Endodermal cell (in vitro differentiated cells): ENCODE results near the gene MYDGF. TPM values are rescaled to one million over a fixed set of nuclear protein-coding genes. Genes with fewer than 3 reads are reported as not detected.

Experiments used
- DNase-seq: peaks from one replicate; pipeline ENCODE4 v3.0.0-alpha.2; 2017
- H3K27ac ChIP-seq: 2 replicates; pipeline ENCODE4 v1.5.1; 2013; ENCODE audit warnings: mild to moderate bottlenecking, low read depth, low read length, moderate library complexity
- H3K27me3 ChIP-seq: 2 replicates; pipeline ENCODE4 v1.6.1; 2013; ENCODE audit warnings: mild to moderate bottlenecking, low read length, moderate library complexity; ENCODE audit not compliant: insufficient read depth, control insufficient read depth, poor library complexity, severe bottlenecking
- H3K36me3 ChIP-seq: 2 replicates; pipeline ENCODE4 v1.7.0; 2013; ENCODE audit warnings: mild to moderate bottlenecking, low read length, moderate library complexity; ENCODE audit not compliant: control insufficient read depth, insufficient read depth
- H3K4me1 ChIP-seq: one replicate; pipeline ENCODE4 v1.7.0; 2013; ENCODE audit warnings: low read length; ENCODE audit not compliant: control insufficient read depth, insufficient read depth
- H3K4me3 ChIP-seq: 2 replicates; pipeline ENCODE4 v1.5.1; 2013; ENCODE audit warnings: mild to moderate bottlenecking, low read length, moderate library complexity
- H3K9ac ChIP-seq: 2 replicates; pipeline ENCODE4 v1.6.1; 2013; ENCODE audit warnings: mild to moderate bottlenecking, low read length, moderate library complexity; ENCODE audit not compliant: poor library complexity, severe bottlenecking; ENCODE audit errors: extremely low read depth
- H3K9me3 ChIP-seq: 2 replicates; pipeline ENCODE4 v1.6.1; 2013; ENCODE audit warnings: mild to moderate bottlenecking, low read length, moderate library complexity; ENCODE audit not compliant: control insufficient read depth
- H3K27ac Mint-ChIP-seq: 2 replicates; pipeline ENCODE4 v1.8.0; 2020; ENCODE audit warnings: mixed read lengths
- H3K27me3 Mint-ChIP-seq: 2 replicates; pipeline ENCODE4 v1.8.0; 2021; ENCODE audit warnings: mild to moderate bottlenecking, mixed read lengths; ENCODE audit not compliant: insufficient read depth
- H3K36me3 Mint-ChIP-seq: 2 replicates; pipeline ENCODE4 v1.8.0; 2020; ENCODE audit warnings: low read depth, mixed read lengths
- H3K4me1 Mint-ChIP-seq: 2 replicates; pipeline ENCODE4 v1.8.0; 2020; ENCODE audit warnings: mixed read lengths
- H3K4me3 Mint-ChIP-seq: 2 replicates; pipeline ENCODE4 v1.8.0; 2020; ENCODE audit warnings: mild to moderate bottlenecking, moderate library complexity, mixed read lengths
- H3K9me3 Mint-ChIP-seq: 2 replicates; pipeline ENCODE4 v1.8.0; 2020; ENCODE audit warnings: mild to moderate bottlenecking, mixed read lengths
- CTCF ChIP-seq: fragments of 200-600 bp; sonication (generic); conservative IDR thresholded peaks from 2 replicates; pipeline ENCODE4 v1.5.0; 2021; ENCODE audit warnings: antibody characterized with exemption, mild to moderate bottlenecking
- WGBS, 2 experiments: methylation state at CpG; one replicate each; pipeline versions ENCODE4 v1.1.5 to v1.1.7; 2013; ENCODE audit warnings: missing lambda C conversion rate in 2 of 2, mixed read lengths in 1 of 2; ENCODE audit not compliant: insufficient coverage in 1 of 2, insufficient read length in 1 of 2; 5-methylcytosine and 5-hydroxymethylcytosine counted together
- total RNA-seq, 2 donors: library from RNA; stranded (reverse); fragmentation: NEBNext Ultra II Directional in 1 of 2; extraction: Animal tissue kit (Norgen Biotek cat#: 25700) in 1 of 2; gene quantifications; 2 replicates in 1 of 2; 3 replicates in 1 of 2; pipeline ENCODE4 v1.2.1, GENCODE V29; 2021

Gene MYDGF
- total RNA-seq, 2 donors from 2014 or later = 58.7 to 64.0 TPM

- peak; percentile 47 for TF ChIP-seq CTCF
- no peaks in the 10 kb centered on the region for H3K9me3 Mint-ChIP-seq
- H3K27me3 Mint-ChIP-seq = peaks cover 21% of the 10 kb centered on the region
- no peak overlapping the region for H3K27ac Mint-ChIP-seq
- 81 to 89% methylated on average over 2 to 11 of the region's 12 CpGs for WGBS, 2 experiments
- H3K9ac ChIP-seq = no peak overlapping the region
- no peaks in the 10 kb centered on the region for H3K9me3 ChIP-seq
- H3K4me1 ChIP-seq = no peaks in the 10 kb centered on the region
- H3K27me3 ChIP-seq = peaks cover 7% of the 10 kb centered on the region
- peak; percentile 80 for DNase-seq
- H3K27ac ChIP-seq = no peak overlapping the region
- H3K36me3 ChIP-seq = no peaks in the 10 kb centered on the region
- no peak overlapping the region for H3K4me3 Mint-ChIP-seq
- H3K4me1 Mint-ChIP-seq = peaks cover 3% of the 10 kb centered on the region
- H3K4me3 ChIP-seq = no peak overlapping the region
- H3K36me3 Mint-ChIP-seq = no peaks in the 10 kb centered on the region
Measured at GRCh38 chr19:4622695-4623421, 47.3 kb downstream of the MYDGF start.

DNA sequence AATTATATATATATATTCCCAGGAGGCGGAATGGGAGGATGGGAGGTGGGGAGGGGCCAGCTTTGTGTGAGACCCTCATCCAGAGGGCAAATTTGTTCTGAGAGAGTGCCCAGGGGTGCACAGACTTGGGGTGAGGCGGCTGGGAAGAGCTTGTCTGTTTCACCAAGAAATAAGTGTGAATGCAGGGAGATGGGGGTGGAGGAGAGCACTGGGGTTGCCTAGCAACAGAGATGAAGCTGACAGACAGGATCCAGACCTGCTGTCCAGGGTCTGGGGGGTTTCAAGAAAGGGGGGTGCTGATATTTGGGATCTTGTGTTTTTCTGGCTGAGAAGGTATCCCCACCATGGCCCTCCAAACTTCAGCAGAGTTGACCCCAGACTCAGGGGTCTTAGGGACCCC, 49.5 kb downstream of the MYDGF start:
- Histone ChIP-seq H3K9me3 (no peaks in the 10 kb centered on the region), H3K4me1 (no peaks in the 10 kb centered on the region), H3K9ac (no peak overlapping the region), H3K27ac (peak overlapping the region; percentile 55), H3K4me3 (no peak overlapping the region), H3K27me3 (peaks cover 10% of the 10 kb centered on the region), H3K36me3 (no peaks in the 10 kb centered on the region)
- peaks cover 25% of the 10 kb centered on the region for H3K27me3 Mint-ChIP-seq
- no peaks in the 10 kb centered on the region for H3K9me3 Mint-ChIP-seq
- TF ChIP-seq CTCF = no peak
- no peak for DNase-seq
- H3K36me3 Mint-ChIP-seq = no peaks in the 10 kb centered on the region
- H3K4me1 Mint-ChIP-seq = peaks cover 3% of the 10 kb centered on the region
- no peak overlapping the region for H3K27ac Mint-ChIP-seq
- no peak overlapping the region for H3K4me3 Mint-ChIP-seq
- WGBS, 2 experiments = 57 to 83% methylated on average over 2 of the region's 2 CpGs

GRCh38 chr19:4619668-4620294, 50.4 kb downstream of the MYDGF start:
- Histone ChIP-seq H3K4me3 (no peak overlapping the region), H3K4me1 (no peaks in the 10 kb centered on the region), H3K9me3 (no peaks in the 10 kb centered on the region), H3K27ac (peak overlapping the region; percentile 22), H3K36me3 (no peaks in the 10 kb centered on the region), H3K27me3 (peaks cover 10% of the 10 kb centered on the region), H3K9ac (no peak overlapping the region)
- Mint-ChIP-seq H3K36me3 (no peaks in the 10 kb centered on the region), H3K27me3 (peaks cover 25% of the 10 kb centered on the region), H3K4me1 (peaks cover 3% of the 10 kb centered on the region), H3K4me3 (no peak overlapping the region), H3K9me3 (no peaks in the 10 kb centered on the region), H3K27ac (no peak overlapping the region)
- no peak for TF ChIP-seq CTCF
- no peak for DNase-seq
- 60 to 87% methylated on average over 11 to 17 of the region's 17 CpGs for WGBS, 2 experiments
